GM23338 (cell line): ENCODE results near the gene CORO7. TPM values are rescaled to one million over a fixed set of nuclear protein-coding genes. Genes with fewer than 3 reads are reported as not detected.
A peak's percentile ranks its signal among the peaks of the same experiment; 100 is the strongest.

Experiments used
- ATAC-seq: fragments of 200-7000 bp; cut with Tn5 transposase; 3 replicates; pipeline ENCODE4 v1.9.1; 2020
- DNase-seq: peaks from one replicate; pipeline ENCODE4 v3.0.0-alpha.2; 2015; ENCODE audit warnings: low spot score
- H2AFZ ChIP-seq: fragments of 200-600 bp; sonication (generic); 2 replicates; pipeline ENCODE4 v1.8.0; 2016; ENCODE audit warnings: antibody characterized with exemption, mild to moderate bottlenecking, moderate library complexity
- H3F3A ChIP-seq: fragments of 200-600 bp; sonication (generic); replicated peaks from 2 replicates; pipeline ENCODE4 v1.8.0; 2017; ENCODE audit warnings: antibody characterized with exemption, mixed run types, low read depth
- H3K27ac ChIP-seq: fragments of 200-600 bp; sonication (generic); 2 replicates; pipeline ENCODE4 v1.6.1; 2016; ENCODE audit warnings: low read depth
- H3K27me3 ChIP-seq: fragments of 200-600 bp; sonication (generic); 2 replicates; pipeline ENCODE4 v1.8.0; 2016; ENCODE audit warnings: mild to moderate bottlenecking, mixed run types, moderate library complexity; ENCODE audit not compliant: insufficient read depth
- H3K36me3 ChIP-seq: fragments of 200-600 bp; sonication (generic); 2 replicates; pipeline ENCODE4 v1.8.0; 2016; ENCODE audit warnings: mild to moderate bottlenecking; ENCODE audit not compliant: insufficient read depth
- H3K4me1 ChIP-seq: fragments of 200-600 bp; sonication (generic); 2 replicates; pipeline ENCODE4 v1.8.0; 2016; ENCODE audit warnings: mild to moderate bottlenecking, moderate library complexity; ENCODE audit not compliant: insufficient read depth
- H3K4me2 ChIP-seq: fragments of 200-600 bp; sonication (generic); 2 replicates; pipeline ENCODE4 v1.7.1; 2017; ENCODE audit warnings: mixed run types
- H3K4me3 ChIP-seq: fragments of 200-600 bp; sonication (generic); 2 replicates; pipeline ENCODE4 v1.6.1; 2016; ENCODE audit warnings: mixed run types
- H3K79me2 ChIP-seq: fragments of 200-600 bp; sonication (generic); replicated peaks from 2 replicates; pipeline ENCODE4 v1.8.0; 2017; ENCODE audit warnings: mild to moderate bottlenecking; ENCODE audit not compliant: insufficient read depth
- H3K9me2 ChIP-seq: fragments of 200-600 bp; sonication (generic); 2 replicates; pipeline ENCODE4 v1.8.0; 2017; ENCODE audit not compliant: insufficient read depth
- H4K20me1 ChIP-seq: fragments of 200-600 bp; sonication (generic); replicated peaks from 2 replicates; pipeline ENCODE4 v1.8.0; 2017; ENCODE audit warnings: mild to moderate bottlenecking; ENCODE audit not compliant: insufficient read depth
- H3K27ac Mint-ChIP-seq: 2 replicates; pipeline ENCODE4 v1.8.0; 2020; ENCODE audit warnings: inconsistent platforms, mild to moderate bottlenecking, moderate library complexity, mixed read lengths
- H3K27me3 Mint-ChIP-seq: 3 replicates; pipeline ENCODE4 v1.8.0; 2022; ENCODE audit warnings: low read depth, mild to moderate bottlenecking, moderate library complexity, mixed read lengths, inconsistent platforms; ENCODE audit not compliant: insufficient read depth, poor library complexity
- H3K36me3 Mint-ChIP-seq: 3 replicates; pipeline ENCODE4 v1.8.0; 2021; ENCODE audit warnings: low read depth, mild to moderate bottlenecking, inconsistent platforms, moderate library complexity, mixed read lengths
- H3K4me1 Mint-ChIP-seq: 3 replicates; pipeline ENCODE4 v1.8.0; 2020; ENCODE audit warnings: mild to moderate bottlenecking, inconsistent platforms, mixed read lengths
- H3K4me3 Mint-ChIP-seq: 3 replicates; pipeline ENCODE4 v1.8.0; 2021; ENCODE audit warnings: moderate library complexity, mild to moderate bottlenecking, inconsistent platforms, mixed read lengths
- H3K9me3 Mint-ChIP-seq: 3 replicates; pipeline ENCODE4 v1.8.0; 2020; ENCODE audit warnings: moderate library complexity, mild to moderate bottlenecking, inconsistent platforms, mixed read lengths
- CREB1 ChIP-seq: fragments of 250-450 bp; sonication (Bioruptor Pico); IDR thresholded peaks from 2 replicates; pipeline ENCODE4 v1.5.0; 2020; ENCODE audit warnings: low read depth, mild to moderate bottlenecking, moderate library complexity
- EZH2 ChIP-seq: fragments of 200-600 bp; sonication (generic); IDR thresholded peaks from one replicate; pipeline ENCODE4 v1.8.0; 2017; ENCODE audit warnings: antibody characterized with exemption, mild to moderate bottlenecking, low read depth; ENCODE audit not compliant: unreplicated experiment
- EZH2phosphoT487 ChIP-seq: fragments of 200-600 bp; sonication (generic); IDR thresholded peaks from one replicate; pipeline ENCODE4 v1.8.1; 2018; ENCODE audit warnings: antibody characterized with exemption; ENCODE audit not compliant: unreplicated experiment
- JUNB ChIP-seq: IDR thresholded peaks from one replicate; pipeline ENCODE4 v1.6.1; 2016; ENCODE audit warnings: antibody characterized with exemption; ENCODE audit not compliant: unreplicated experiment
- NANOG ChIP-seq: IDR thresholded peaks from 2 replicates; pipeline ENCODE4 v1.6.1; 2016; ENCODE audit warnings: antibody characterized with exemption, borderline replicate concordance
- STAT1 ChIP-seq: IDR thresholded peaks from one replicate; pipeline ENCODE4 v1.6.1; 2016; ENCODE audit warnings: antibody characterized with exemption; ENCODE audit not compliant: unreplicated experiment
- ZNF114 ChIP-seq: fragments of 250-450 bp; sonication (Bioruptor Pico); IDR thresholded peaks from 2 replicates; pipeline ENCODE4 v1.5.0; 2020; ENCODE audit warnings: mild to moderate bottlenecking, moderate library complexity
- ZNF331 ChIP-seq: fragments of 250-450 bp; sonication (Bioruptor Pico); IDR thresholded peaks from 2 replicates; pipeline ENCODE4 v1.5.0; 2020; ENCODE audit warnings: low read depth, mild to moderate bottlenecking, moderate library complexity
- polyA plus RNA-seq: library from polyadenylated mRNA; unstranded; fragments of >200 nt; fragmentation: Nextera tagmentation; extraction: Ambion mirVana; gene quantifications from 2 replicates; pipeline ENCODE4 v1.2.1, GENCODE V29; 2016
- total RNA-seq: library from RNA; depleted of rRNA; stranded (reverse); fragments of >200 nt; shearing (Covaris generic); gene quantifications from 2 replicates; pipeline ENCODE4 v1.2.3, GENCODE V29; 2014
- TF ChIP-seq, protein P1 (sequence below), 2 experiments: fragments of 200-600 bp in 1 of 2; sonication (generic) in 1 of 2; conservative IDR thresholded peaks; 2 replicates each; pipeline versions ENCODE4 v1.5.1 to v1.6.1; 2016 to 2017; ENCODE audit warnings: antibody characterized with exemption in 2 of 2, low read depth in 2 of 2, mild to moderate bottlenecking in 2 of 2, moderate library complexity in 1 of 2
- TF ChIP-seq, protein P2 (sequence below): IDR thresholded peaks from one replicate; pipeline ENCODE4 v1.6.1; 2018; ENCODE audit warnings: antibody characterized with exemption; ENCODE audit not compliant: unreplicated experiment
- TF ChIP-seq, protein P3 (sequence below): fragments of 250-450 bp; sonication (Bioruptor Pico); IDR thresholded peaks from 2 replicates; pipeline ENCODE4 v1.5.0; 2020; ENCODE audit warnings: mild to moderate bottlenecking, moderate library complexity

Gene CORO7
- total and polyA plus RNA-seq, 2 experiments from 2014 or later = 14.2 to 46.4 TPM

DNA sequence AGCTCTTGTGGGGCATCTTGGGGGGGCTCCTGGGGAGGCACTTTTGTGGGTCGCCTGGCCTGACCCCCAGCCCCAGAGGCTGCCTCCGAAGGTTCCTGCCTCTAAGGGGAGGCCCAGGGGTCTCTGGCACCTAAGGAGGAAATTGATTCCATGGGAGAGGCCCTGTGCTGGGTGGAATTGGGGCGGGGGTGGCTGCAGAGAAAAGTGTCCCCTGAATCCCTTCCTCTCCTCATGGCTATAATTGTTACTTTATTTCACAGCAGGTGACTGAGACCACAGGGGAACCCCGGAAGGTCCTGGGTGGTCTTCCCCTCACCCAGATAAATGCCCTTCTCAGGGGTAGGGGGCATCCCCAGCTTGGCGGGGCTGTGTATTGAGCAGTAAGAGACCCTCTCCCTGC, 97.4 kb downstream of the CORO7 start (continued):
- TF ChIP-seq, protein P1, sequence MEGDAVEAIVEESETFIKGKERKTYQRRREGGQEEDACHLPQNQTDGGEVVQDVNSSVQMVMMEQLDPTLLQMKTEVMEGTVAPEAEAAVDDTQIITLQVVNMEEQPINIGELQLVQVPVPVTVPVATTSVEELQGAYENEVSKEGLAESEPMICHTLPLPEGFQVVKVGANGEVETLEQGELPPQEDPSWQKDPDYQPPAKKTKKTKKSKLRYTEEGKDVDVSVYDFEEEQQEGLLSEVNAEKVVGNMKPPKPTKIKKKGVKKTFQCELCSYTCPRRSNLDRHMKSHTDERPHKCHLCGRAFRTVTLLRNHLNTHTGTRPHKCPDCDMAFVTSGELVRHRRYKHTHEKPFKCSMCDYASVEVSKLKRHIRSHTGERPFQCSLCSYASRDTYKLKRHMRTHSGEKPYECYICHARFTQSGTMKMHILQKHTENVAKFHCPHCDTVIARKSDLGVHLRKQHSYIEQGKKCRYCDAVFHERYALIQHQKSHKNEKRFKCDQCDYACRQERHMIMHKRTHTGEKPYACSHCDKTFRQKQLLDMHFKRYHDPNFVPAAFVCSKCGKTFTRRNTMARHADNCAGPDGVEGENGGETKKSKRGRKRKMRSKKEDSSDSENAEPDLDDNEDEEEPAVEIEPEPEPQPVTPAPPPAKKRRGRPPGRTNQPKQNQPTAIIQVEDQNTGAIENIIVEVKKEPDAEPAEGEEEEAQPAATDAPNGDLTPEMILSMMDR (conservative IDR thresholded peaks at IDR 0.05; ENCODE audit: low read depth in 2 of 2) = no peak
- no peak for TF ChIP-seq CREB1
- no peak for TF ChIP-seq EZH2
- no peak for TF ChIP-seq ZNF114 (CRISPR knock-in tag)

DNA sequence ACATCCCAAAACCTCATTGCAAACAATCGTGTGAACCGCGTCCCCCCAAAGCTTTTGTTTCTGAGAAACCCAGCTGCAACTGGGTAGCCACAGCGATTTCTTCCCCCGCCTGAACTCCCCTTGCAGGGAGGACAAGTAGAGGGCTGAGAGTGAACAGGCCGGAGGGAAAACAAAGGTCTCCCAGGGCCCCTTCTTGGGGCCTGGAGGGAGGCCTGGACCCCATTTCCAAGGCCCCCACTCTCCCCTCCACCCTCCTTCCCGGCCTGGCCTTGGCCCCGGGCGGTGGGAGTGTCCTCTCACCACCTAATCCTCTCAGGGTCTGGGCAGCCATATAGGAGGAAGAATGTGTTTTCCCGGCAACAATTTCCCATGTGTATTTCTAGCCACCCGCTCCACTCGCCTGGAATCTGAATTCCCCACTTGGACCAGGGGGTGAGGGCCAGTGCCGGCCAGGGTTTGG, 97.9 kb downstream of the CORO7 start:
- Mint-ChIP-seq H3K27ac (no peak overlapping the region), H3K9me3 (peaks cover 3% of the 10 kb centered on the region; the same call in 1 of the 3 replicates), H3K4me1 (peaks cover 17% of the 10 kb centered on the region), H3K27me3 (peaks cover 18% of the 10 kb centered on the region), H3K36me3 (no peaks in the 10 kb centered on the region; the same call in 2 of the 3 replicates), H3K4me3 (peak overlapping the region; percentile 51; the same call in 2 of the 3 replicates)
- H3K27me3 ChIP-seq = peaks cover 14% of the 10 kb centered on the region
- H3K79me2 ChIP-seq = peaks cover 56% of the 10 kb centered on the region
- H3K9me2 ChIP-seq = no peaks in the 10 kb centered on the region
- no peak overlapping the region for H3K4me3 ChIP-seq
- H3K4me1 ChIP-seq = peaks cover 35% of the 10 kb centered on the region
- peaks cover 16% of the 10 kb centered on the region; the same call in 1 of the 2 replicates for H4K20me1 ChIP-seq
- DNase-seq (no peak), ATAC-seq (no peak)
- H2AFZ ChIP-seq = no peak overlapping the region
- no peaks in the 10 kb centered on the region for H3K36me3 ChIP-seq
- peak overlapping the region; percentile 96; the same call in 1 of the 2 replicates for H3K4me2 ChIP-seq
- no peak overlapping the region for H3K27ac ChIP-seq
- H3F3A ChIP-seq = peaks cover 12% of the 10 kb centered on the region
- TF ChIP-seq JUNB (no peak), EZH2phosphoT487 (no peak), EZH2 (no peak), STAT1 (no peak), CREB1 (no peak), ZNF331 (CRISPR knock-in tag) (no peak), ZNF114 (CRISPR knock-in tag) (no peak), NANOG (no peak)
- TF ChIP-seq, protein P1 (conservative IDR thresholded peaks at IDR 0.05; ENCODE audit: low read depth in 2 of 2) = no peak
- TF ChIP-seq, protein P2, sequence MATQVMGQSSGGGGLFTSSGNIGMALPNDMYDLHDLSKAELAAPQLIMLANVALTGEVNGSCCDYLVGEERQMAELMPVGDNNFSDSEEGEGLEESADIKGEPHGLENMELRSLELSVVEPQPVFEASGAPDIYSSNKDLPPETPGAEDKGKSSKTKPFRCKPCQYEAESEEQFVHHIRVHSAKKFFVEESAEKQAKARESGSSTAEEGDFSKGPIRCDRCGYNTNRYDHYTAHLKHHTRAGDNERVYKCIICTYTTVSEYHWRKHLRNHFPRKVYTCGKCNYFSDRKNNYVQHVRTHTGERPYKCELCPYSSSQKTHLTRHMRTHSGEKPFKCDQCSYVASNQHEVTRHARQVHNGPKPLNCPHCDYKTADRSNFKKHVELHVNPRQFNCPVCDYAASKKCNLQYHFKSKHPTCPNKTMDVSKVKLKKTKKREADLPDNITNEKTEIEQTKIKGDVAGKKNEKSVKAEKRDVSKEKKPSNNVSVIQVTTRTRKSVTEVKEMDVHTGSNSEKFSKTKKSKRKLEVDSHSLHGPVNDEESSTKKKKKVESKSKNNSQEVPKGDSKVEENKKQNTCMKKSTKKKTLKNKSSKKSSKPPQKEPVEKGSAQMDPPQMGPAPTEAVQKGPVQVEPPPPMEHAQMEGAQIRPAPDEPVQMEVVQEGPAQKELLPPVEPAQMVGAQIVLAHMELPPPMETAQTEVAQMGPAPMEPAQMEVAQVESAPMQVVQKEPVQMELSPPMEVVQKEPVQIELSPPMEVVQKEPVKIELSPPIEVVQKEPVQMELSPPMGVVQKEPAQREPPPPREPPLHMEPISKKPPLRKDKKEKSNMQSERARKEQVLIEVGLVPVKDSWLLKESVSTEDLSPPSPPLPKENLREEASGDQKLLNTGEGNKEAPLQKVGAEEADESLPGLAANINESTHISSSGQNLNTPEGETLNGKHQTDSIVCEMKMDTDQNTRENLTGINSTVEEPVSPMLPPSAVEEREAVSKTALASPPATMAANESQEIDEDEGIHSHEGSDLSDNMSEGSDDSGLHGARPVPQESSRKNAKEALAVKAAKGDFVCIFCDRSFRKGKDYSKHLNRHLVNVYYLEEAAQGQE = no peak
- TF ChIP-seq, protein P3, sequence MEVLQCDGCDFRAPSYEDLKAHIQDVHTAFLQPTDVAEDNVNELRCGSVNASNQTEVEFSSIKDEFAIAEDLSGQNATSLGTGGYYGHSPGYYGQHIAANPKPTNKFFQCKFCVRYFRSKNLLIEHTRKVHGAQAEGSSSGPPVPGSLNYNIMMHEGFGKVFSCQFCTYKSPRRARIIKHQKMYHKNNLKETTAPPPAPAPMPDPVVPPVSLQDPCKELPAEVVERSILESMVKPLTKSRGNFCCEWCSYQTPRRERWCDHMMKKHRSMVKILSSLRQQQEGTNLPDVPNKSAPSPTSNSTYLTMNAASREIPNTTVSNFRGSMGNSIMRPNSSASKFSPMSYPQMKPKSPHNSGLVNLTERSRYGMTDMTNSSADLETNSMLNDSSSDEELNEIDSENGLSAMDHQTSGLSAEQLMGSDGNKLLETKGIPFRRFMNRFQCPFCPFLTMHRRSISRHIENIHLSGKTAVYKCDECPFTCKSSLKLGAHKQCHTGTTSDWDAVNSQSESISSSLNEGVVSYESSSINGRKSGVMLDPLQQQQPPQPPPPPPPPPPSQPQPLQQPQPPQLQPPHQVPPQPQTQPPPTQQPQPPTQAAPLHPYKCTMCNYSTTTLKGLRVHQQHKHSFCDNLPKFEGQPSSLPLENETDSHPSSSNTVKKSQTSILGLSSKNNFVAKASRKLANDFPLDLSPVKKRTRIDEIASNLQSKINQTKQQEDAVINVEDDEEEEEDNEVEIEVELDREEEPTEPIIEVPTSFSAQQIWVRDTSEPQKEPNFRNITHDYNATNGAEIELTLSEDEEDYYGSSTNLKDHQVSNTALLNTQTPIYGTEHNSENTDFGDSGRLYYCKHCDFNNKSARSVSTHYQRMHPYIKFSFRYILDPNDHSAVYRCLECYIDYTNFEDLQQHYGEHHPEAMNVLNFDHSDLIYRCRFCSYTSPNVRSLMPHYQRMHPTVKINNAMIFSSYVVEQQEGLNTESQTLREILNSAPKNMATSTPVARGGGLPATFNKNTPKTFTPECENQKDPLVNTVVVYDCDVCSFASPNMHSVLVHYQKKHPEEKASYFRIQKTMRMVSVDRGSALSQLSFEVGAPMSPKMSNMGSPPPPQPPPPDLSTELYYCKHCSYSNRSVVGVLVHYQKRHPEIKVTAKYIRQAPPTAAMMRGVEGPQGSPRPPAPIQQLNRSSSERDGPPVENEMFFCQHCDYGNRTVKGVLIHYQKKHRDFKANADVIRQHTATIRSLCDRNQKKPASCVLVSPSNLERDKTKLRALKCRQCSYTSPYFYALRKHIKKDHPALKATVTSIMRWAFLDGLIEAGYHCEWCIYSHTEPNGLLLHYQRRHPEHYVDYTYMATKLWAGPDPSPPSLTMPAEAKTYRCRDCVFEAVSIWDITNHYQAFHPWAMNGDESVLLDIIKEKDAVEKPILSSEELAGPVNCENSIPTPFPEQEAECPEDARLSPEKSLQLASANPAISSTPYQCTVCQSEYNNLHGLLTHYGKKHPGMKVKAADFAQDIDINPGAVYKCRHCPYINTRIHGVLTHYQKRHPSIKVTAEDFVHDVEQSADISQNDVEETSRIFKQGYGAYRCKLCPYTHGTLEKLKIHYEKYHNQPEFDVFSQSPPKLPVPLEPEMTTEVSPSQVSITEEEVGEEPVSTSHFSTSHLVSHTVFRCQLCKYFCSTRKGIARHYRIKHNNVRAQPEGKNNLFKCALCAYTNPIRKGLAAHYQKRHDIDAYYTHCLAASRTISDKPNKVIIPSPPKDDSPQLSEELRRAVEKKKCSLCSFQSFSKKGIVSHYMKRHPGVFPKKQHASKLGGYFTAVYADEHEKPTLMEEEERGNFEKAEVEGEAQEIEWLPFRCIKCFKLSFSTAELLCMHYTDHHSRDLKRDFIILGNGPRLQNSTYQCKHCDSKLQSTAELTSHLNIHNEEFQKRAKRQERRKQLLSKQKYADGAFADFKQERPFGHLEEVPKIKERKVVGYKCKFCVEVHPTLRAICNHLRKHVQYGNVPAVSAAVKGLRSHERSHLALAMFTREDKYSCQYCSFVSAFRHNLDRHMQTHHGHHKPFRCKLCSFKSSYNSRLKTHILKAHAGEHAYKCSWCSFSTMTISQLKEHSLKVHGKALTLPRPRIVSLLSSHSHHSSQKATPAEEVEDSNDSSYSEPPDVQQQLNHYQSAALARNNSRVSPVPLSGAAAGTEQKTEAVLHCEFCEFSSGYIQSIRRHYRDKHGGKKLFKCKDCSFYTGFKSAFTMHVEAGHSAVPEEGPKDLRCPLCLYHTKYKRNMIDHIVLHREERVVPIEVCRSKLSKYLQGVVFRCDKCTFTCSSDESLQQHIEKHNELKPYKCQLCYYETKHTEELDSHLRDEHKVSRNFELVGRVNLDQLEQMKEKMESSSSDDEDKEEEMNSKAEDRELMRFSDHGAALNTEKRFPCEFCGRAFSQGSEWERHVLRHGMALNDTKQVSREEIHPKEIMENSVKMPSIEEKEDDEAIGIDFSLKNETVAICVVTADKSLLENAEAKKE (CRISPR knock-in tag) = no peak
